HCT116 (cell line): ENCODE measurements around the gene TSPOAP1. TPM values are rescaled to one million over a fixed set of nuclear protein-coding genes. Genes with fewer than 3 reads are reported as not detected.

Experiments used
- ATAC-seq: fragments of 200-7000 bp; cut with Tn5 transposase; 2 replicates; pipeline ENCODE4 v1.9.1; 2020; ENCODE audit warnings: mild to moderate bottlenecking, moderate library complexity
- BruUV-seq: library from RNA; stranded (reverse); fragments of 400-500 nt; replicated peaks from 2 replicates; lab custom pipeline; 2021; lab: Mats Ljungman, UMichigan
- CTCF ChIA-PET: fragments of 300-600 bp; sonication (Branson Sonifier 250); formaldehyde crosslinking; loops from one replicate; lab custom pipeline; 2021; ENCODE audit warnings: antibody characterized with exemption; lab: Charles Lee
- POLR2A ChIA-PET: fragments of 300-600, 350-600 bp; sonication (Branson Sonifier 250); formaldehyde crosslinking; loops from one replicate; lab custom pipeline; 2021; ENCODE audit warnings: antibody characterized with exemption; lab: Charles Lee
- RAD21 ChIA-PET, 2 experiments: fragments of 300-600 bp; sonication (Branson Sonifier 250); formaldehyde crosslinking; loops; one replicate each; lab custom pipeline; 2023; ENCODE audit warnings: low total read pairs in 2 of 2; ENCODE audit not compliant: uncharacterized antibody in 2 of 2, unreplicated experiment in 2 of 2, low non-redundant PET in 1 of 2; lab: Charles Lee
- DNase-seq: peaks from one replicate; pipeline ENCODE4 v3.0.0-alpha.2; 2010; ENCODE audit warnings: low read depth, low spot score
- H2AFZ ChIP-seq: fragments of 200-600 bp; shearing (Covaris generic), sonication (generic); 2 replicates; pipeline ENCODE4 v1.6.1; 2017; ENCODE audit warnings: low read depth, mixed run types, mixed read lengths, antibody characterized with exemption, low read length; ENCODE audit not compliant: poor library complexity, severe bottlenecking
- H3K27ac ChIP-seq: 2 replicates; pipeline ENCODE4 v1.5.1; 2012; ENCODE audit warnings: low read depth, low read length
- H3K27me3 ChIP-seq: fragments of 200-600 bp; sonication (generic); 2 replicates; pipeline ENCODE4 v1.6.1; 2016; ENCODE audit warnings: mixed run types, low read length, mixed read lengths; ENCODE audit not compliant: insufficient read depth
- H3K36me3 ChIP-seq, 2 experiments: fragments of 200-500 bp in 1 of 2; fragments of 200-600 bp in 1 of 2; sonication (Bioruptor generic) in 1 of 2; sonication (generic) in 1 of 2; 2 replicates each; pipeline versions ENCODE4 v1.5.1 to v1.6.1; 2014 to 2016; ENCODE audit warnings: low read length in 2 of 2, inconsistent platforms in 1 of 2, mixed read lengths in 1 of 2, mixed run types in 1 of 2; ENCODE audit not compliant: insufficient read depth in 2 of 2, control insufficient read depth in 1 of 2
- H3K4me1 ChIP-seq, 2 experiments: fragments of 200-600 bp in 1 of 2; sonication (generic) in 1 of 2; 2 replicates each; pipeline versions ENCODE4 v1.5.1 to v1.6.1; 2012 to 2017; ENCODE audit warnings: low read length in 2 of 2, inconsistent platforms in 1 of 2, mild to moderate bottlenecking in 1 of 2, mixed read lengths in 1 of 2, mixed run types in 1 of 2, moderate library complexity in 1 of 2; ENCODE audit not compliant: insufficient read depth in 2 of 2, control insufficient read depth in 1 of 2
- H3K4me2 ChIP-seq: fragments of 200-600 bp; sonication (generic); 2 replicates; pipeline ENCODE4 v1.6.1; 2017; ENCODE audit warnings: mixed run types, low read length, mixed read lengths
- H3K4me3 ChIP-seq, 2 experiments: fragments of 200-600 bp in 1 of 2; sonication (generic) in 1 of 2; replicated peaks in 1 of 2; 2 replicates each; pipeline ENCODE4 v1.5.1; 2011 to 2016; ENCODE audit warnings: low read length in 2 of 2, control low read depth in 1 of 2, low read depth in 1 of 2, mild to moderate bottlenecking in 1 of 2, mixed read lengths in 1 of 2, mixed run types in 1 of 2
- H3K79me2 ChIP-seq: fragments of 200-600 bp; sonication (generic); 2 replicates; pipeline ENCODE4 v1.6.1; 2017; ENCODE audit warnings: mild to moderate bottlenecking, mixed run types, low read length, moderate library complexity, mixed read lengths; ENCODE audit not compliant: insufficient read depth
- H3K9ac ChIP-seq: fragments of 200-600 bp; sonication (generic); 2 replicates; pipeline ENCODE4 v1.6.1; 2016; ENCODE audit warnings: low read length, mixed read lengths
- H3K9me2 ChIP-seq: fragments of 200-600 bp; sonication (generic), shearing (Covaris generic); 2 replicates; pipeline ENCODE4 v1.6.1; 2017; ENCODE audit warnings: mixed run types, mild to moderate bottlenecking, moderate library complexity; ENCODE audit not compliant: insufficient read depth
- H3K9me3 ChIP-seq, 2 experiments: fragments of 200-500 bp in 1 of 2; fragments of 200-600 bp in 1 of 2; sonication (Bioruptor generic) in 1 of 2; sonication (generic) in 1 of 2; 2 replicates each; pipeline ENCODE4 v1.6.1; 2014 to 2017; ENCODE audit warnings: low read length in 2 of 2, mixed read lengths in 2 of 2, inconsistent platforms in 1 of 2, low read depth in 1 of 2, mild to moderate bottlenecking in 1 of 2, mixed run types in 1 of 2, moderate library complexity in 1 of 2; ENCODE audit not compliant: control insufficient read depth in 1 of 2, insufficient read depth in 1 of 2
- H4K20me1 ChIP-seq: fragments of 200-600 bp; sonication (generic), shearing (Covaris generic); 2 replicates; pipeline ENCODE4 v1.6.1; 2017; ENCODE audit warnings: mixed run types, mild to moderate bottlenecking, moderate library complexity; ENCODE audit not compliant: insufficient read depth
- CBX3 ChIP-seq: IDR thresholded peaks from 2 replicates; pipeline ENCODE4 v1.6.1; 2012; ENCODE audit warnings: low read depth
- CEBPB ChIP-seq: IDR thresholded peaks from 2 replicates; pipeline ENCODE4 v1.6.1; 2012; ENCODE audit warnings: low read depth
- EZH2phosphoT487 ChIP-seq: fragments of 200-600 bp; IDR thresholded peaks from 2 replicates; pipeline ENCODE4 v1.6.1; 2018; ENCODE audit warnings: antibody characterized with exemption, borderline replicate concordance
- MAX ChIP-seq: IDR thresholded peaks from 2 replicates; pipeline ENCODE4 v1.6.1; 2012
- POLR2AphosphoS5 ChIP-seq: IDR thresholded peaks from 2 replicates; pipeline ENCODE4 v1.6.1; 2011; ENCODE audit warnings: mild to moderate bottlenecking, low read depth, low read length, moderate library complexity
- SIN3A ChIP-seq: IDR thresholded peaks from 2 replicates; pipeline ENCODE4 v1.6.1; 2012; ENCODE audit warnings: low read depth
- SRF ChIP-seq: IDR thresholded peaks from 2 replicates; pipeline ENCODE4 v1.6.1; 2012; ENCODE audit warnings: low read depth
- intact Hi-C: fragments of 100-400 bp; cut with micrococcal nuclease; formaldehyde crosslinking; loops from 2 replicates; pipeline ENCODE4 v1.10.0; 2022
- total RNA-seq: library from RNA; stranded (reverse); gene quantifications from one replicate; pipeline ENCODE4 v1.2.1, GENCODE V29; 2021; ENCODE audit not compliant: unreplicated experiment

Gene TSPOAP1
- total RNA-seq, 1 experiment from 2014 or later: 0.27 TPM

- ATAC-seq: no peak
- H3K9me3 ChIP-seq: no peaks in the 10 kb centered on the region
- peaks cover 0 to 7% of the 10 kb centered on the region in 2 experiments; a peak in 1 of 4 replicates for H3K4me1 ChIP-seq
- POLR2A ChIA-PET: no interaction called here
- no peak overlapping the region for H3K4me3 ChIP-seq
- H3K27ac ChIP-seq: no peak overlapping the region
- H3K4me2 ChIP-seq: no peak overlapping the region
- BruUV-seq: no TSS peak
- intact Hi-C loops: no loop called here
- no peaks in the 10 kb centered on the region for H3K79me2 ChIP-seq
- H3K9me2 ChIP-seq: no peaks in the 10 kb centered on the region
- no peaks in the 10 kb centered on the region for H3K36me3 ChIP-seq
- TF ChIP-seq POLR2AphosphoS5: no peak
- TF ChIP-seq, all 23 proteins: peak for 0
- no peak overlapping the region for H3K9ac ChIP-seq
- CTCF ChIA-PET: no interaction called here
- RAD21 ChIA-PET: no interaction called here
- H2AFZ ChIP-seq: no peak overlapping the region
- H4K20me1 ChIP-seq: no peaks in the 10 kb centered on the region
- H3K27me3 ChIP-seq: no peaks in the 10 kb centered on the region
- DNase-seq: no peak
Measured at GRCh38 chr17:58273453-58274104, 55.0 kb downstream of the TSPOAP1 start.

- Histone ChIP-seq H2AFZ (no peak overlapping the region), H4K20me1 (no peaks in the 10 kb centered on the region), H3K4me1 (peaks cover 0 to 7% of the 10 kb centered on the region in 2 experiments; a peak in 1 of 4 replicates), H3K27ac (no peak overlapping the region), H3K4me2 (no peak overlapping the region), H3K36me3 (no peaks in the 10 kb centered on the region), H3K27me3 (no peaks in the 10 kb centered on the region), H3K9me2 (no peaks in the 10 kb centered on the region), H3K4me3 (no peak overlapping the region), H3K9me3 (no peaks in the 10 kb centered on the region), H3K79me2 (no peaks in the 10 kb centered on the region), H3K9ac (no peak overlapping the region)
- TF ChIP-seq EZH2phosphoT487 (no peak), SIN3A (no peak), CBX3 (no peak), MAX (no peak), CEBPB (no peak), SRF (no peak)
- POLR2A ChIA-PET: no interaction called here
- BruUV-seq: no TSS peak
- DNase-seq (no peak), ATAC-seq (no peak)
- intact Hi-C loops: no loop called here
- RAD21 ChIA-PET: no interaction called here
- CTCF ChIA-PET: no interaction called here
Measured at GRCh38 chr17:58272367-58273280, 56.0 kb downstream of the TSPOAP1 start.
